Panc1 (cell line): Measurements from ENCODE around the gene RFTN1. TPM values are rescaled to one million over a fixed set of nuclear protein-coding genes. Genes with fewer than 3 reads are reported as not detected.

ENCODE experiments used
- ATAC-seq: fragments of 200-7000 bp; cut with Tn5 transposase; 2 replicates; pipeline ENCODE4 v1.9.1; 2020; ENCODE audit warnings: mild to moderate bottlenecking, moderate library complexity
- BruUV-seq: library from RNA; stranded (reverse); fragments of 400-500 nt; replicated peaks from 2 replicates; lab custom pipeline; 2021; lab: Mats Ljungman, UMichigan
- CTCF ChIA-PET: fragments of 300-600 bp; sonication (Branson Sonifier 250); formaldehyde crosslinking; loops from one replicate; lab custom pipeline; 2022; ENCODE audit warnings: antibody characterized with exemption; lab: Charles Lee
- POLR2A ChIA-PET: fragments of 300-600 bp; sonication (Branson Sonifier 250); formaldehyde crosslinking; loops from one replicate; lab custom pipeline; 2022; ENCODE audit warnings: antibody characterized with exemption; lab: Charles Lee
- DNase-seq: peaks from one replicate; pipeline ENCODE4 v3.0.0-alpha.2; 2010; ENCODE audit warnings: low read depth, low spot score
- H3K27ac ChIP-seq: 2 replicates; pipeline ENCODE4 v1.5.1; 2011; ENCODE audit warnings: mild to moderate bottlenecking, low read length, inconsistent platforms
- H3K27me3 ChIP-seq: fragments of 200-500 bp; sonication (Bioruptor generic); 2 replicates; pipeline ENCODE4 v1.6.0; 2014; ENCODE audit warnings: low read length, inconsistent platforms; ENCODE audit not compliant: control insufficient read depth, insufficient read depth
- H3K36me3 ChIP-seq: fragments of 200-500 bp; sonication (Bioruptor generic); 2 replicates; pipeline ENCODE4 v1.5.1; 2014; ENCODE audit warnings: inconsistent platforms, mild to moderate bottlenecking, low read length, moderate library complexity; ENCODE audit not compliant: control insufficient read depth, insufficient read depth
- H3K4me1 ChIP-seq: 2 replicates; pipeline ENCODE4 v1.5.1; 2011; ENCODE audit warnings: inconsistent platforms, mild to moderate bottlenecking, low read length, moderate library complexity; ENCODE audit not compliant: control insufficient read depth, insufficient read depth
- H3K4me3 ChIP-seq, 2 experiments: 2 replicates each; pipeline ENCODE4 v1.5.1; 2011 to 2012; ENCODE audit warnings: low read depth in 2 of 2, low read length in 2 of 2, mild to moderate bottlenecking in 2 of 2, inconsistent platforms in 1 of 2, moderate library complexity in 1 of 2
- H3K9me3 ChIP-seq: fragments of 200-500 bp; sonication (Bioruptor generic); 2 replicates; pipeline ENCODE4 v1.5.1; 2014; ENCODE audit warnings: low read depth, mild to moderate bottlenecking, inconsistent platforms, low read length, moderate library complexity; ENCODE audit not compliant: control insufficient read depth, insufficient read depth
- POLR2AphosphoS5 ChIP-seq: IDR thresholded peaks from 2 replicates; pipeline ENCODE4 v1.6.1; 2012; ENCODE audit warnings: mild to moderate bottlenecking, low read depth, low read length, moderate library complexity
- SIN3A ChIP-seq: IDR thresholded peaks from 2 replicates; pipeline ENCODE4 v1.6.1; 2012; ENCODE audit warnings: low read depth, mild to moderate bottlenecking, low read length, moderate library complexity, borderline replicate concordance; ENCODE audit not compliant: insufficient read depth
- TCF7L2 ChIP-seq: IDR thresholded peaks from 2 replicates; pipeline ENCODE4 v1.6.1; 2011; ENCODE audit warnings: mild to moderate bottlenecking, low read depth, low read length, inconsistent platforms
- in situ Hi-C: cut with HindIII; loops from 2 replicates; pipeline ENCODE4 v1.10.0; 2016; ENCODE audit warnings: low sequenced_read_pairs, low pct_unique_long_range_greater_than_20kb
- intact Hi-C: fragments of 100-400 bp; cut with micrococcal nuclease; formaldehyde crosslinking; loops from one replicate; pipeline ENCODE4 v1.10.0; 2022; ENCODE audit not compliant: unreplicated experiment
- total RNA-seq: library from RNA; stranded (reverse); gene quantifications from one replicate; pipeline ENCODE4 v1.2.1, GENCODE V29; 2021; ENCODE audit not compliant: unreplicated experiment
- TF ChIP-seq, protein P1 (sequence below), 2 experiments: IDR thresholded peaks; 2 replicates each; pipeline ENCODE4 v1.6.1; 2011 to 2012; ENCODE audit warnings: low read depth in 2 of 2, control low read depth in 1 of 2, low read length in 1 of 2, mild to moderate bottlenecking in 1 of 2, moderate library complexity in 1 of 2; ENCODE audit not compliant: insufficient read depth in 1 of 2
- TF ChIP-seq, protein P2 (sequence below): fragments of 450-650 bp; IDR thresholded peaks from 2 replicates; pipeline ENCODE4 v1.5.1; 2017; ENCODE audit warnings: mild to moderate bottlenecking

The RFTN1 gene
- total RNA-seq, 1 experiment from 2014 or later, result 0.90 TPM

DNA sequence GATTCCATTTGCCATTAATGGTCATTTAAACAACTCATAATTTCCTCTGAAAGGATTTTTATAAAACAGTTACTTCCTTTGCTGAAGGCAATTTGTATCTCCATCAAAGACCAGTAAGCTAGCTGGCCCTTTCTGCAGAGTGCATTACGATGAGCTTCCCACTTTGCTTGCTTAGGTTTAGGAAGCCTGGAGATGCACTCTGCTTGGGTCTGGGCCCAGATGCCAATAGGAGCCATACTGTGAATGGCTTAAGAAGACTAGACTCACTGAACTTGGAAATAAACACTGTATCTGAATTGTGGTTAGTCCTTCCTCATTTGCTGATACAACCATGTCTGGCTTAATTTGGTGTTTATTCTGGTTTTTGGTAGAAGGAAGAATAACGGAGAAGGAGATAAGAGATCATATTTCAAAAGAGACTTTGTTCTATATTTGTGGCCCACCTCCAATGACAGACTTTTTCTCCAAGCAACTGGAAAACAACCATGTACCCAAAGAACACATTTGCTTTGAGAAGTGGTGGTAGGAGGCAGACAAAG is 210.4 kb downstream of the RFTN1 start:
- intact Hi-C loops (no loop called here), in situ Hi-C loops (no loop called here)
- TF ChIP-seq, protein P1, sequence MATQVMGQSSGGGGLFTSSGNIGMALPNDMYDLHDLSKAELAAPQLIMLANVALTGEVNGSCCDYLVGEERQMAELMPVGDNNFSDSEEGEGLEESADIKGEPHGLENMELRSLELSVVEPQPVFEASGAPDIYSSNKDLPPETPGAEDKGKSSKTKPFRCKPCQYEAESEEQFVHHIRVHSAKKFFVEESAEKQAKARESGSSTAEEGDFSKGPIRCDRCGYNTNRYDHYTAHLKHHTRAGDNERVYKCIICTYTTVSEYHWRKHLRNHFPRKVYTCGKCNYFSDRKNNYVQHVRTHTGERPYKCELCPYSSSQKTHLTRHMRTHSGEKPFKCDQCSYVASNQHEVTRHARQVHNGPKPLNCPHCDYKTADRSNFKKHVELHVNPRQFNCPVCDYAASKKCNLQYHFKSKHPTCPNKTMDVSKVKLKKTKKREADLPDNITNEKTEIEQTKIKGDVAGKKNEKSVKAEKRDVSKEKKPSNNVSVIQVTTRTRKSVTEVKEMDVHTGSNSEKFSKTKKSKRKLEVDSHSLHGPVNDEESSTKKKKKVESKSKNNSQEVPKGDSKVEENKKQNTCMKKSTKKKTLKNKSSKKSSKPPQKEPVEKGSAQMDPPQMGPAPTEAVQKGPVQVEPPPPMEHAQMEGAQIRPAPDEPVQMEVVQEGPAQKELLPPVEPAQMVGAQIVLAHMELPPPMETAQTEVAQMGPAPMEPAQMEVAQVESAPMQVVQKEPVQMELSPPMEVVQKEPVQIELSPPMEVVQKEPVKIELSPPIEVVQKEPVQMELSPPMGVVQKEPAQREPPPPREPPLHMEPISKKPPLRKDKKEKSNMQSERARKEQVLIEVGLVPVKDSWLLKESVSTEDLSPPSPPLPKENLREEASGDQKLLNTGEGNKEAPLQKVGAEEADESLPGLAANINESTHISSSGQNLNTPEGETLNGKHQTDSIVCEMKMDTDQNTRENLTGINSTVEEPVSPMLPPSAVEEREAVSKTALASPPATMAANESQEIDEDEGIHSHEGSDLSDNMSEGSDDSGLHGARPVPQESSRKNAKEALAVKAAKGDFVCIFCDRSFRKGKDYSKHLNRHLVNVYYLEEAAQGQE (IDR thresholded peaks at IDR 0.05; ENCODE audit: insufficient read depth in 1 of 2, low read depth in 2 of 2, low read length in 1 of 2), result no peak
- TF ChIP-seq, protein P2, sequence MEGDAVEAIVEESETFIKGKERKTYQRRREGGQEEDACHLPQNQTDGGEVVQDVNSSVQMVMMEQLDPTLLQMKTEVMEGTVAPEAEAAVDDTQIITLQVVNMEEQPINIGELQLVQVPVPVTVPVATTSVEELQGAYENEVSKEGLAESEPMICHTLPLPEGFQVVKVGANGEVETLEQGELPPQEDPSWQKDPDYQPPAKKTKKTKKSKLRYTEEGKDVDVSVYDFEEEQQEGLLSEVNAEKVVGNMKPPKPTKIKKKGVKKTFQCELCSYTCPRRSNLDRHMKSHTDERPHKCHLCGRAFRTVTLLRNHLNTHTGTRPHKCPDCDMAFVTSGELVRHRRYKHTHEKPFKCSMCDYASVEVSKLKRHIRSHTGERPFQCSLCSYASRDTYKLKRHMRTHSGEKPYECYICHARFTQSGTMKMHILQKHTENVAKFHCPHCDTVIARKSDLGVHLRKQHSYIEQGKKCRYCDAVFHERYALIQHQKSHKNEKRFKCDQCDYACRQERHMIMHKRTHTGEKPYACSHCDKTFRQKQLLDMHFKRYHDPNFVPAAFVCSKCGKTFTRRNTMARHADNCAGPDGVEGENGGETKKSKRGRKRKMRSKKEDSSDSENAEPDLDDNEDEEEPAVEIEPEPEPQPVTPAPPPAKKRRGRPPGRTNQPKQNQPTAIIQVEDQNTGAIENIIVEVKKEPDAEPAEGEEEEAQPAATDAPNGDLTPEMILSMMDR, result no peak
- TF ChIP-seq TCF7L2 (no peak), POLR2AphosphoS5 (no peak), SIN3A (no peak)

DNA sequence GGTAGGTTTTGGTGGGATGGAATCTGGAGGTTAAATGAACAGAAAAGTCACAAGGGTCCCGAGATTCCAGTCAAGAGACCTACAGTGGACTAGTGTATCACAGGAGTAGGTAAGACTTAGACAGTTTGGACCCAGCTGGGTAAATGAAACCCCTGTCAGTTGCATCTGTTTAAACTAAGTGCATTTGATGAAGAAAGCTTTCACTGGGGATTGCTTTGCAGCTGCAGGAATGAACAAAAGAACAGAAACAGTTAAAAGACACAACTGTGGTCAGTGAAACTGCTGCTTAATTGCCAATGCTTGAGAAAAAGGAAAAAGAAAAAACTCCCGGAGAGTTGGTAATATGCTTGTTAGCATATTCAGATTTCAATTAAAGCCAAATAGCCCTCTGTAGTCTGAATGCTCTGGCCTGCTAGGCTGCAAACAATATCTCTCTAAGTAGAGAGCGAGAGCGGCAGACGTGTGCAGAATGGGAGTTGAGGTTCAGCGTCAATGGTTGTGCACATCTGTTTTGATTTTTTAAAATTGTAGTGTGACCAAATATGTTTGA is 211.3 kb downstream of the RFTN1 start:
- in situ Hi-C loops, result no loop called here
- DNase-seq, result no peak
- ChIA-PET CTCF (no interaction called here), POLR2A (no interaction called here)
- Histone ChIP-seq H3K36me3 (no peaks in the 10 kb centered on the region), H3K27me3 (no peaks in the 10 kb centered on the region), H3K4me1 (no peaks in the 10 kb centered on the region), H3K27ac (no peak overlapping the region), H3K9me3 (no peaks in the 10 kb centered on the region), H3K4me3 (no peak overlapping the region)
- TF ChIP-seq, protein P2, result no peak
- TF ChIP-seq, protein P1 (IDR thresholded peaks at IDR 0.05; ENCODE audit: insufficient read depth in 1 of 2, low read depth in 2 of 2, low read length in 1 of 2), result no peak
- TF ChIP-seq TCF7L2, result no peak
- ATAC-seq, result no peak
- BruUV-seq, result no TSS peak
- intact Hi-C loops, result no loop called here

More for the DNA sequence above, 210.4 kb downstream of the RFTN1 start:
- no TSS peak for BruUV-seq
- H3K27me3 ChIP-seq, result no peaks in the 10 kb centered on the region
- H3K27ac ChIP-seq, result no peak overlapping the region
- DNase-seq, result no peak
- no peak for ATAC-seq
- ChIA-PET POLR2A (no interaction called here), CTCF (no interaction called here)
- H3K36me3 ChIP-seq, result no peaks in the 10 kb centered on the region
- H3K4me1 ChIP-seq, result no peaks in the 10 kb centered on the region
- no peak overlapping the region for H3K4me3 ChIP-seq
- H3K9me3 ChIP-seq, result no peaks in the 10 kb centered on the region
